ENCODE results near the gene LRRTM4. TPM values are rescaled to one million over a fixed set of nuclear protein-coding genes. Genes with fewer than 3 reads are reported as not detected.
"Not testable (repeated sequence)": the region's sequence is repeated elsewhere in the genome, so short reads cannot be mapped to it uniquely, and the experiment has no call there.

The LRRTM4 gene
- total and polyA plus RNA-seq, 2 donors (not counting 1 experiment from before 2014, with no cell fraction given) = not detected

DNA sequence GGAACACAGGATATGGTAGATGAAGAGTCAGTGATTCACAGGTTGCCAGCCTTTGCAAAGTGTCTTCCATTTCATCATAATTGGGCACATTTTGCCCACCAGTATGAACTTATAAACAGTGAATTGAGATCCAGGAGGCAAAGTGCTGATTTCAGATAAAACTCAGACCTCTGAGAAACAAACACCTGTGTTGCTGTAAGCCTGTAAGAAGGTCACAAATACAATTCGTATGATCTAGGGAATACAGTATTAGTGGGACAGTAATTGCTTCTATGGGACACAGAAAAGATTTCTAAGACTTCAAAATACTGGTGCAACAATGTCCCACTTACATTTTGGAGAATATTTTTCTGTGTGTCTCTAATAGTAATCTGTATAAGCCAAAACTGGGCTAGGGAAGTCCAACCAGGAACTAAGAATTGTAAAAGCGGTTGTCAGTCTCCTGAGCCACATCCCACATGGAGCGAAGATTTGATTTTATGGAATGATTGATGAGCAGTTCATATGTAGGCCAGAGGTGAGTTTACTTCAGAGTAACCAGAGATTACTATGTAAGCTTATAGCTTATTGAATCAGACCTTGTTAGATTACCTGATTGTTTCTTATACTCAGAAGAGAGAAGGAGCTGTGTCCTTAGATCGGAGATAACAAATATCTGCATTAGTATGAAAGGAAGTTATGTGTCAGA lies 728.4 kb downstream of the LRRTM4 start:
- ATAC-seq (ENCODE audit: low read depth) = no peak
- WGBS (ENCODE audit: insufficient coverage) = no CpG with 5 or more reads among the region's 4 CpGs
- no peak overlapping the region for H3K4me3 Mint-ChIP-seq
- no peaks in the 10 kb centered on the region for H3K4me1 Mint-ChIP-seq
- no peaks in the 10 kb centered on the region for H3K27me3 Mint-ChIP-seq
- H3K27ac ChIP-seq (ENCODE audit: low read length in 2 of 2) = no peak overlapping the region
- no peaks in the 10 kb centered on the region for H3K4me1 ChIP-seq (ENCODE audit: control insufficient read depth in 2 of 2, insufficient read depth in 2 of 2, low read length in 2 of 2)
- ChIA-PET CTCF (no interaction called here), POLR2A (no interaction called here)
- no peaks in the 10 kb centered on the region for H3K27me3 ChIP-seq (replicated peaks in 1 of 4; ENCODE audit: control extremely low read depth in 1 of 4, control insufficient read depth in 3 of 4, insufficient read depth in 4 of 4, low read length in 3 of 4)
- no peaks in the 10 kb centered on the region for H3K9me3 ChIP-seq (ENCODE audit: control extremely low read depth in 1 of 3, control insufficient read depth in 2 of 3, insufficient read depth in 1 of 3, low read length in 2 of 3)
- no peak overlapping the region for H3K4me2 ChIP-seq (replicated peaks; ENCODE audit: low read depth, low read length, poor library complexity, severe bottlenecking)
- no peaks in the 10 kb centered on the region for H3K36me3 ChIP-seq (replicated peaks in 1 of 2; ENCODE audit: control extremely low read depth in 1 of 2, control insufficient read depth in 1 of 2, extremely low read depth in 1 of 2, insufficient read depth in 2 of 2, low read length in 1 of 2)
- intact Hi-C loops (cut with micrococcal nuclease) = no loop called here
- DNase-seq = no peak
- H3K4me3 ChIP-seq (ENCODE audit: control extremely low read depth in 1 of 5, extremely low read depth in 1 of 5, insufficient read depth in 1 of 5, low read depth in 2 of 5, low read length in 4 of 5) = no peak overlapping the region
- no peak overlapping the region for H3K9ac ChIP-seq (ENCODE audit: low read length)
- H3K79me2 ChIP-seq (ENCODE audit: control insufficient read depth, insufficient read depth, low read length) = no peaks in the 10 kb centered on the region
- no peaks in the 10 kb centered on the region for H4K20me1 ChIP-seq (ENCODE audit: control insufficient read depth, insufficient read depth, low read length, poor library complexity, severe bottlenecking)
- no peak overlapping the region for H2AFZ ChIP-seq (ENCODE audit: insufficient read depth, low read depth, low read length, poor library complexity, severe bottlenecking)
- TF ChIP-seq, protein P1, sequence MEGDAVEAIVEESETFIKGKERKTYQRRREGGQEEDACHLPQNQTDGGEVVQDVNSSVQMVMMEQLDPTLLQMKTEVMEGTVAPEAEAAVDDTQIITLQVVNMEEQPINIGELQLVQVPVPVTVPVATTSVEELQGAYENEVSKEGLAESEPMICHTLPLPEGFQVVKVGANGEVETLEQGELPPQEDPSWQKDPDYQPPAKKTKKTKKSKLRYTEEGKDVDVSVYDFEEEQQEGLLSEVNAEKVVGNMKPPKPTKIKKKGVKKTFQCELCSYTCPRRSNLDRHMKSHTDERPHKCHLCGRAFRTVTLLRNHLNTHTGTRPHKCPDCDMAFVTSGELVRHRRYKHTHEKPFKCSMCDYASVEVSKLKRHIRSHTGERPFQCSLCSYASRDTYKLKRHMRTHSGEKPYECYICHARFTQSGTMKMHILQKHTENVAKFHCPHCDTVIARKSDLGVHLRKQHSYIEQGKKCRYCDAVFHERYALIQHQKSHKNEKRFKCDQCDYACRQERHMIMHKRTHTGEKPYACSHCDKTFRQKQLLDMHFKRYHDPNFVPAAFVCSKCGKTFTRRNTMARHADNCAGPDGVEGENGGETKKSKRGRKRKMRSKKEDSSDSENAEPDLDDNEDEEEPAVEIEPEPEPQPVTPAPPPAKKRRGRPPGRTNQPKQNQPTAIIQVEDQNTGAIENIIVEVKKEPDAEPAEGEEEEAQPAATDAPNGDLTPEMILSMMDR (IDR thresholded peaks at IDR 0.05) = no peak
- TF ChIP-seq EZH2 (IDR thresholded peaks at IDR 0.05; ENCODE audit: borderline replicate concordance, insufficient read depth, low read depth, low read length, poor library complexity, severe bottlenecking) = no peak
- H3K9me3 Mint-ChIP-seq (ENCODE audit: insufficient read depth) = peaks cover 2% of the 10 kb centered on the region
- no peak overlapping the region for H3K27ac Mint-ChIP-seq

DNA sequence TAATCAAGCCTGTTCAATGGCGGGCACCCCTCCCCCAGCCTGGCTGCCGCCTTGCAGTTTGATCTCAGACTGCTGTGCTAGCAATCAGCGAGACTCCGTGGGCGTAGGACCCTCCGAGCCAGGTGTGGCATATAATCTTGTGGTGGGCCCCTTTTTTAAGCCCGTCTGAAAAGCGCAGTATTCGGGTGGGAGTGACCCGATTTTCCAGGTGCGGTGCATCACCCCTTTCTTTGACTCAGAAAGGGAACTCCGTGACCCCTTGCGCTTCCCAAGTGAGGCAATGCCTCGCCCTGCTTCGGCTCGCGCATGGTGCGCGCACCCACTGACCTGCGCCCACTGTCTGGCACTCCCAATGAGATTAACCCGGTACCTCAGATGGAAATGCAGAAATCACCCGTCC lies 740.9 kb downstream of the LRRTM4 start:
- H3K36me3 ChIP-seq (replicated peaks in 1 of 2; ENCODE audit: control extremely low read depth in 1 of 2, control insufficient read depth in 1 of 2, extremely low read depth in 1 of 2, insufficient read depth in 2 of 2, low read length in 1 of 2); CTCF ChIA-PET; H3K27me3 Mint-ChIP-seq; H3K4me1 Mint-ChIP-seq; H3K4me3 ChIP-seq (ENCODE audit: control extremely low read depth in 1 of 5, extremely low read depth in 1 of 5, insufficient read depth in 1 of 5, low read depth in 2 of 5, low read length in 4 of 5); H3K79me2 ChIP-seq (ENCODE audit: control insufficient read depth, insufficient read depth, low read length); H3K9ac ChIP-seq (ENCODE audit: low read length); H3K4me1 ChIP-seq (ENCODE audit: control insufficient read depth in 2 of 2, insufficient read depth in 2 of 2, low read length in 2 of 2); H3K27ac Mint-ChIP-seq; H3K27ac ChIP-seq (ENCODE audit: low read length in 2 of 2); H3K9me3 ChIP-seq (ENCODE audit: control extremely low read depth in 1 of 3, control insufficient read depth in 2 of 3, insufficient read depth in 1 of 3, low read length in 2 of 3); H3K9me3 Mint-ChIP-seq (ENCODE audit: insufficient read depth); H3K4me3 Mint-ChIP-seq; POLR2A ChIA-PET; H3K4me2 ChIP-seq (replicated peaks; ENCODE audit: low read depth, low read length, poor library complexity, severe bottlenecking); H3K27me3 ChIP-seq (replicated peaks in 1 of 4; ENCODE audit: control extremely low read depth in 1 of 4, control insufficient read depth in 3 of 4, insufficient read depth in 4 of 4, low read length in 3 of 4); H4K20me1 ChIP-seq (ENCODE audit: control insufficient read depth, insufficient read depth, low read length, poor library complexity, severe bottlenecking); intact Hi-C loops (cut with micrococcal nuclease); DNase-seq; H2AFZ ChIP-seq (ENCODE audit: insufficient read depth, low read depth, low read length, poor library complexity, severe bottlenecking); ATAC-seq (ENCODE audit: low read depth): not testable (repeated sequence)
- WGBS (ENCODE audit: insufficient coverage) = 97% methylated on average over 13 of the region's 22 CpGs
